H9 (cell line): ENCODE measurements around the gene PNKD. TPM values are rescaled to one million over a fixed set of nuclear protein-coding genes. Genes with fewer than 3 reads are reported as not detected.

Source experiments
- DNase-seq: peaks from one replicate; pipeline ENCODE4 v3.0.0-alpha.2; 2017
- H2AFZ ChIP-seq: one replicate; pipeline ENCODE4 v1.6.1; 2013; ENCODE audit warnings: mild to moderate bottlenecking, low read length, control low read depth, moderate library complexity
- H2AK5ac ChIP-seq: 2 replicates; pipeline ENCODE4 v1.6.1; 2013; ENCODE audit warnings: low read length, control low read depth, mixed read lengths; ENCODE audit not compliant: insufficient read length
- H2BK120ac ChIP-seq: one replicate; pipeline ENCODE4 v1.6.1; 2013; ENCODE audit warnings: low read depth, mild to moderate bottlenecking, low read length, control low read depth, inconsistent platforms; ENCODE audit not compliant: poor library complexity, severe bottlenecking
- H2BK12ac ChIP-seq: 2 replicates; pipeline ENCODE4 v1.6.1; 2013; ENCODE audit warnings: low read length, control low read depth, mixed read lengths, low read depth; ENCODE audit not compliant: insufficient read length
- H2BK15ac ChIP-seq: 2 replicates; pipeline ENCODE4 v1.6.1; 2013; ENCODE audit warnings: low read depth, low read length, control low read depth
- H2BK20ac ChIP-seq: one replicate; pipeline ENCODE4 v1.6.1; 2013; ENCODE audit warnings: low read depth, mild to moderate bottlenecking, low read length, control low read depth, inconsistent platforms; ENCODE audit not compliant: poor library complexity, severe bottlenecking
- H2BK5ac ChIP-seq: 2 replicates; pipeline ENCODE4 v1.6.1; 2013; ENCODE audit warnings: low read length, control low read depth, mixed read lengths; ENCODE audit not compliant: insufficient read length
- H3K14ac ChIP-seq: 2 replicates; pipeline ENCODE4 v1.6.1; 2013; ENCODE audit warnings: low read length, control low read depth; ENCODE audit not compliant: insufficient read depth
- H3K18ac ChIP-seq: 2 replicates; pipeline ENCODE4 v1.6.1; 2013; ENCODE audit warnings: low read depth, mild to moderate bottlenecking, mixed read lengths, low read length, control low read depth; ENCODE audit not compliant: insufficient read length
- H3K23ac ChIP-seq: 2 replicates; pipeline ENCODE4 v1.6.1; 2013; ENCODE audit warnings: low read length, control low read depth, mixed read lengths, low read depth; ENCODE audit not compliant: insufficient read length
- H3K23me2 ChIP-seq: 2 replicates; pipeline ENCODE4 v1.6.1; 2013; ENCODE audit warnings: low read depth, mild to moderate bottlenecking, mixed read lengths, low read length, control low read depth; ENCODE audit not compliant: insufficient read length, poor library complexity, severe bottlenecking
- H3K27ac ChIP-seq: 2 replicates; pipeline ENCODE4 v1.5.1; 2013; ENCODE audit warnings: low read length, control low read depth, mixed read lengths, low read depth; ENCODE audit not compliant: insufficient read length
- H3K27me3 ChIP-seq: 2 replicates; pipeline ENCODE4 v1.6.1; 2013; ENCODE audit warnings: low read length, control low read depth, inconsistent platforms; ENCODE audit not compliant: insufficient read depth
- H3K4ac ChIP-seq: 2 replicates; pipeline ENCODE4 v1.6.1; 2013; ENCODE audit warnings: low read depth, mild to moderate bottlenecking, control low read depth, inconsistent platforms, low read length, moderate library complexity
- H3K4me1 ChIP-seq: 2 replicates; pipeline ENCODE4 v1.6.1; 2013; ENCODE audit warnings: low read length, control low read depth, inconsistent platforms; ENCODE audit not compliant: insufficient read depth
- H3K4me2 ChIP-seq: 2 replicates; pipeline ENCODE4 v1.6.1; 2013; ENCODE audit warnings: low read length, control low read depth, mixed read lengths; ENCODE audit not compliant: insufficient read length, insufficient read depth
- H3K56ac ChIP-seq: 2 replicates; pipeline ENCODE4 v1.6.1; 2013; ENCODE audit warnings: low read depth, mild to moderate bottlenecking, mixed read lengths, low read length, control low read depth; ENCODE audit not compliant: insufficient read length
- H3K79me1 ChIP-seq: 2 replicates; pipeline ENCODE4 v1.6.1; 2013; ENCODE audit warnings: low read depth, mild to moderate bottlenecking, moderate library complexity, low read length, control low read depth, inconsistent platforms; ENCODE audit not compliant: insufficient read depth, poor library complexity, severe bottlenecking
- H3K79me2 ChIP-seq: 2 replicates; pipeline ENCODE4 v1.6.1; 2013; ENCODE audit warnings: low read length, control low read depth, inconsistent platforms; ENCODE audit not compliant: insufficient read depth
- H3K9ac ChIP-seq: 2 replicates; pipeline ENCODE4 v1.6.1; 2013; ENCODE audit warnings: low read length, control low read depth, mixed read lengths; ENCODE audit not compliant: insufficient read length; ENCODE audit errors: extremely low read depth
- H3K9me3 ChIP-seq: one replicate; pipeline ENCODE4 v1.6.1; 2013; ENCODE audit warnings: low read depth, low read length, inconsistent platforms; ENCODE audit not compliant: control insufficient read depth
- H3T11ph ChIP-seq: one replicate; pipeline ENCODE4 v1.6.1; 2013; ENCODE audit warnings: mild to moderate bottlenecking, low read length, control low read depth, inconsistent platforms
- H4K20me1 ChIP-seq: one replicate; pipeline ENCODE4 v1.6.1; 2013; ENCODE audit not compliant: control insufficient read depth, insufficient read length, insufficient read depth
- H4K5ac ChIP-seq: 2 replicates; pipeline ENCODE4 v1.6.1; 2013; ENCODE audit warnings: low read depth, mild to moderate bottlenecking, mixed read lengths, low read length, control low read depth; ENCODE audit not compliant: insufficient read length
- H4K8ac ChIP-seq: replicated peaks from 2 replicates; pipeline ENCODE4 v1.6.1; 2013; ENCODE audit warnings: low read length, control low read depth, mixed read lengths, low read depth; ENCODE audit not compliant: insufficient read length
- H4K91ac ChIP-seq: 2 replicates; pipeline ENCODE4 v1.6.1; 2013; ENCODE audit warnings: low read depth, mild to moderate bottlenecking, moderate library complexity, mixed read lengths, low read length, control low read depth; ENCODE audit not compliant: insufficient read length
- H3K27ac Mint-ChIP-seq, 3 experiments: 2 replicates in 2 of 3; 3 replicates in 1 of 3; pipeline ENCODE4 v1.8.0; 2020 to 2021; ENCODE audit warnings: mixed read lengths in 3 of 3, mild to moderate bottlenecking in 1 of 3, moderate library complexity in 1 of 3
- H3K27me3 Mint-ChIP-seq: 2 replicates; pipeline ENCODE4 v1.8.0; 2021; ENCODE audit warnings: low read depth, mild to moderate bottlenecking, moderate library complexity, mixed read lengths
- H3K36me3 Mint-ChIP-seq, 3 experiments: 2 replicates in 2 of 3; 3 replicates in 1 of 3; pipeline ENCODE4 v1.8.0; 2020 to 2021; ENCODE audit warnings: low read depth in 3 of 3, mixed read lengths in 3 of 3; ENCODE audit not compliant: insufficient read depth in 1 of 3
- H3K4me1 Mint-ChIP-seq, 2 experiments: 2 replicates each; pipeline ENCODE4 v1.8.0; 2020; ENCODE audit warnings: mixed read lengths in 2 of 2
- H3K4me3 Mint-ChIP-seq, 2 experiments: 2 replicates in 1 of 2; 3 replicates in 1 of 2; pipeline ENCODE4 v1.8.0; 2020 to 2021; ENCODE audit warnings: mild to moderate bottlenecking in 2 of 2, mixed read lengths in 2 of 2, moderate library complexity in 1 of 2
- H3K9me3 Mint-ChIP-seq, 2 experiments: 2 replicates in 1 of 2; 3 replicates in 1 of 2; pipeline ENCODE4 v1.8.0; 2020; ENCODE audit warnings: mild to moderate bottlenecking in 2 of 2, mixed read lengths in 2 of 2, moderate library complexity in 1 of 2
- CTCF ChIP-seq: fragments of 200-600 bp; sonication (generic); conservative IDR thresholded peaks from 3 replicates; pipeline ENCODE4 v1.8.0; 2021; ENCODE audit warnings: antibody characterized with exemption, mild to moderate bottlenecking
- WGBS: extraction: QIAGEN DNeasy Blood & Tissue Kit; methylation state at CpG from one replicate; pipeline ENCODE4 v1.1.7; 2013; ENCODE audit warnings: missing lambda C conversion rate, low lambda C conversion rate, mixed read lengths; ENCODE audit not compliant: insufficient read length; ENCODE audit errors: extremely low coverage; 5-methylcytosine and 5-hydroxymethylcytosine counted together
- total RNA-seq: library from RNA; stranded (reverse); gene quantifications from 2 replicates; pipeline ENCODE4 v1.2.1, GENCODE V29; 2021

The PNKD gene
- total RNA-seq, 1 experiment from 2014 or later = 31.6 TPM

- no peak overlapping the region for H2BK12ac ChIP-seq
- H2BK15ac ChIP-seq = no peak overlapping the region
- DNase-seq = no peak
- no peak overlapping the region for H3K4me3 Mint-ChIP-seq
- no peak overlapping the region for H3K27ac Mint-ChIP-seq
- no peak overlapping the region for H3K14ac ChIP-seq
- H4K20me1 ChIP-seq = no peaks in the 10 kb centered on the region
- no peaks in the 10 kb centered on the region for H3K79me2 ChIP-seq
- no peak overlapping the region for H4K5ac ChIP-seq
- H3T11ph ChIP-seq = no peak overlapping the region
- TF ChIP-seq CTCF = no peak
- peaks cover 19 to 42% (median 38%) of the 10 kb centered on the region in 3 experiments; a peak in 6 of 7 replicates for H3K36me3 Mint-ChIP-seq
- no peak overlapping the region for H3K4ac ChIP-seq
- no peaks in the 10 kb centered on the region; the same call in 1 of the 2 replicates for H3K27me3 Mint-ChIP-seq
- no peak overlapping the region for H2BK120ac ChIP-seq
- no peak overlapping the region for H3K23ac ChIP-seq
- WGBS = no CpG with 5 or more reads among the region's 8 CpGs
- H2AK5ac ChIP-seq = no peak overlapping the region
- H3K23me2 ChIP-seq = peaks cover 5% of the 10 kb centered on the region
- peaks cover 12 to 18% of the 10 kb centered on the region in 2 experiments for H3K4me1 Mint-ChIP-seq
- no peak overlapping the region for H2BK20ac ChIP-seq
- H4K91ac ChIP-seq = no peak overlapping the region
- H3K56ac ChIP-seq = no peak overlapping the region
- peaks cover 4% of the 10 kb centered on the region; the same call in 1 of the 2 replicates for H3K4me1 ChIP-seq
- H3K27me3 ChIP-seq = no peaks in the 10 kb centered on the region
- H3K9me3 Mint-ChIP-seq = no peaks in the 10 kb centered on the region
- H3K4me2 ChIP-seq = no peak overlapping the region
- H3K18ac ChIP-seq = no peak overlapping the region
- H3K27ac ChIP-seq = no peak overlapping the region
- no peaks in the 10 kb centered on the region for H3K9me3 ChIP-seq
- H3K79me1 ChIP-seq = no peaks in the 10 kb centered on the region
- H2BK5ac ChIP-seq = no peak overlapping the region
- no peak overlapping the region for H4K8ac ChIP-seq
- no peak overlapping the region for H3K9ac ChIP-seq
- no peak overlapping the region for H2AFZ ChIP-seq
Measured at GRCh38 chr2:218265626-218266025, 4.7 kb upstream of the PNKD start.
